ENCODE measurements around the gene ANP32A. TPM values are rescaled to one million over a fixed set of nuclear protein-coding genes. Genes with fewer than 3 reads are reported as not detected.
A peak's percentile ranks its signal among the peaks of the same experiment; 100 is the strongest.

The ANP32A gene
- total and polyA plus RNA-seq, 3 experiments from 2014 or later = 94.6 to 237 (median 233) TPM

DNA sequence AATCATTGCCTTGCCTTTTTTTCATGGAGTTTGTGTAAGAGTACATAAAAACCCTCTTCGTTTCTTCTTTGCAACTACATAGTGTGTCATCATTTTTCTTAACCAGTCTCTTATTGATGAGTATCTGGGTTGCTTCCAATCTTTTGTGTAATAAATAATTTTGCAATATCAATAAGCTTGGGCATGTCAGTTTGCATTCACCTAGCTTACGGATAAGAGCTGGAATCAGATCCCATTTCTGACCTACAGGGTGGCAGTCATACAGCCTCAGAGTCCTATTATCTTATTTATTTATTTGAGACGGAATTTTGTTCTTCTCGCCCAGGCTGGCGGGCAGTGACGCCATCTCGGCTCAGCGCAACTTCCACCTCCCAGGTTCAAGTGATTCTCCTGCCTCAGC, 18.3 kb downstream of the ANP32A start:
- Histone ChIP-seq H3K9me3 (ENCODE audit: low read length) (no peaks in the 10 kb centered on the region), H3K27me3 (ENCODE audit: insufficient read depth, low read length, poor library complexity, severe bottlenecking) (no peaks in the 10 kb centered on the region), H3K4me3 (ENCODE audit: low read length) (no peak overlapping the region), H3K36me3 (ENCODE audit: insufficient read depth, low read length) (no peaks in the 10 kb centered on the region), H3K27ac (ENCODE audit: low read depth, low read length) (no peak overlapping the region), H3K4me1 (ENCODE audit: insufficient read depth, low read length) (peaks cover 63% of the 10 kb centered on the region)
- H3K9me3 Mint-ChIP-seq = no peaks in the 10 kb centered on the region
- no peak overlapping the region for H3K4me3 Mint-ChIP-seq
- H3K4me1 Mint-ChIP-seq = peaks cover 83 to 96% (median 96%) of the 10 kb centered on the region in 3 donors
- no peak for DNase-seq
- ChIA-PET CTCF (no interaction called here), POLR2A (no interaction called here)
- H3K27me3 Mint-ChIP-seq = no peaks in the 10 kb centered on the region
- H3K36me3 Mint-ChIP-seq = peaks cover 0 to 37% (median 6%) of the 10 kb centered on the region in 3 donors
- peak overlapping the region in 5 of 8 donors; percentile 56 to 88 (median 71) for H3K27ac Mint-ChIP-seq

DNA sequence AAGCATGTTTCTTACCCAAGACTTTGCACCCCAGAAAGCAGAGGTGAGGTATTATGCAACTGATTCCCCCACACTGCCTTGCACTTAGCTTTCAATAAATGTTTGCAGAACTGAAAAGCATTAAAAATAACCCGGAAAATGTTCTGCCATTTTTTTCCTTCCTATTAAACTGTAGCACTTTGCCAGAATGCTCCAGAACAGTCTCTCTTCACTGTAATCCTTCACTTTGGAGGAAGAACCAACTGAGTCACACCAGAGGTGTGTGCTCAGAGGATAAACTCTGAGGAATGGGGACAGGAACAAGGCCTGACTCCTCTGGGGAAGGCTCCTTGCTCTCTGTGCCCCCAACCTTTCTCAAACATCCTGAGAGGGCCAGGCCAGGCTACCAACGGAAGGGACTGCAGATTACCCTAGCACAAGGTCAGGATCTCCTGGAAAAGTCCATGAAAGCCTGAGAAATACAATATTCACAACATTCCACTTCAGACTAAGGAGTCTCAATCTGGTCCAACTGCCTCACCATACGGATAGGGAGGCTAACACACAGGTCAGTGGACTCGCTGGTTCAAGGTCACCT, 19.0 kb downstream of the ANP32A start:
- H3K36me3 Mint-ChIP-seq = peaks cover 0 to 34% (median 6%) of the 10 kb centered on the region in 3 donors
- peaks cover 86 to 97% (median 96%) of the 10 kb centered on the region in 3 donors for H3K4me1 Mint-ChIP-seq
- no peaks in the 10 kb centered on the region for H3K27me3 ChIP-seq (ENCODE audit: insufficient read depth, low read length, poor library complexity, severe bottlenecking)
- H3K27ac ChIP-seq (ENCODE audit: low read depth, low read length) = no peak overlapping the region
- no peak for DNase-seq
- H3K9me3 Mint-ChIP-seq = no peaks in the 10 kb centered on the region
- no peaks in the 10 kb centered on the region for H3K27me3 Mint-ChIP-seq
- CTCF ChIA-PET = interaction anchor here (1.4 kb wide), 1 partner anchor 74 kb away, joined by 5 read pairs; no protein-coding TSS in a partner anchor
- H3K4me1 ChIP-seq (ENCODE audit: insufficient read depth, low read length) = peaks cover 63% of the 10 kb centered on the region
- no peak overlapping the region for H3K4me3 Mint-ChIP-seq
- POLR2A ChIA-PET = interaction anchor here (0.5 kb wide), 1 partner anchor 509 kb away, joined by 3 read pairs; no protein-coding TSS in a partner anchor
- H3K36me3 ChIP-seq (ENCODE audit: insufficient read depth, low read length) = no peaks in the 10 kb centered on the region
- H3K9me3 ChIP-seq (ENCODE audit: low read length) = no peaks in the 10 kb centered on the region
- H3K27ac Mint-ChIP-seq = peak overlapping the region in 6 of 8 donors; percentile 1 to 88 (median 62)
- H3K4me3 ChIP-seq (ENCODE audit: low read length) = no peak overlapping the region

DNA sequence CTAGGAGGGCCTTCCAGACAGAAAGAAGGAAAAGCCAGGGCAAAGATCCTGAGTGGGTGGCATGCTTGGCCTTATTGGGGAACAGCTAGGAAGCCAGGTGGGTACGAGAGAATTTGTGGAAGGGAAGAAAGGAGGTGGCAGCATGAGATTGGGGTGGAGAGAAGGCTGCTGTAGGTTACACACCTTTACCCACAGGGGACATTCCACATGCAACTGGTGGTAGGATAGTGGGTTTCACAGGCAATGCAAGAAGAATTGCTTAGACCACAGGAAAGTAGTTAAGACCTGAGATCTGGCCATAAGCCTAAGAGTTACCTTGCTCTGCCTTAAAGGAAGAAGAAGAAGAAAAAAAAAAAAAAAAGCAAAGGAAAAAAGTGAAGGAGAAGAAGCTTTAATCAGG, 19.8 kb downstream of the ANP32A start:
- H3K27me3 ChIP-seq (ENCODE audit: insufficient read depth, low read length, poor library complexity, severe bottlenecking) = no peaks in the 10 kb centered on the region
- peak overlapping the region in 2 of 7 donors; percentile 4 to 41 for H3K4me3 Mint-ChIP-seq
- no peak overlapping the region for H3K27ac ChIP-seq (ENCODE audit: low read depth, low read length)
- H3K27ac Mint-ChIP-seq = peak overlapping the region in 4 of 8 donors; percentile 77 to 88 (median 80)
- no peaks in the 10 kb centered on the region for H3K27me3 Mint-ChIP-seq
- no peaks in the 10 kb centered on the region for H3K9me3 Mint-ChIP-seq
- CTCF ChIA-PET = interaction anchor here (1.4 kb wide), 1 partner anchor 75 kb away, joined by 5 read pairs; no protein-coding TSS in a partner anchor
- H3K4me3 ChIP-seq (ENCODE audit: low read length) = no peak overlapping the region
- H3K4me1 ChIP-seq (ENCODE audit: insufficient read depth, low read length) = peaks cover 64% of the 10 kb centered on the region
- peaks cover 85 to 97% (median 96%) of the 10 kb centered on the region in 3 donors for H3K4me1 Mint-ChIP-seq
- no peaks in the 10 kb centered on the region for H3K36me3 ChIP-seq (ENCODE audit: insufficient read depth, low read length)
- DNase-seq = no peak
- peaks cover 0 to 29% (median 6%) of the 10 kb centered on the region in 3 donors for H3K36me3 Mint-ChIP-seq
- H3K9me3 ChIP-seq (ENCODE audit: low read length) = no peaks in the 10 kb centered on the region
- POLR2A ChIA-PET = no interaction called here

GRCh38 chr15:68798346-68799094, 22.2 kb downstream of the ANP32A start:
- no peak overlapping the region for H3K4me3 ChIP-seq (ENCODE audit: low read length)
- DNase-seq = no peak
- no peaks in the 10 kb centered on the region for H3K36me3 ChIP-seq (ENCODE audit: insufficient read depth, low read length)
- H3K27me3 ChIP-seq (ENCODE audit: insufficient read depth, low read length, poor library complexity, severe bottlenecking) = no peaks in the 10 kb centered on the region
- H3K27ac Mint-ChIP-seq = peak overlapping the region; percentile 38 to 88 (median 62)
- CTCF ChIA-PET = interaction anchor here (1.0 kb wide), 1 partner anchor 15 kb away, joined by 3 read pairs; no protein-coding TSS in a partner anchor
- peaks cover 78% of the 10 kb centered on the region for H3K4me1 ChIP-seq (ENCODE audit: insufficient read depth, low read length)
- H3K9me3 Mint-ChIP-seq = no peaks in the 10 kb centered on the region
- POLR2A ChIA-PET = no interaction called here
- H3K9me3 ChIP-seq (ENCODE audit: low read length) = no peaks in the 10 kb centered on the region
- peaks cover 87 to 97% (median 97%) of the 10 kb centered on the region in 3 donors for H3K4me1 Mint-ChIP-seq
- peaks cover 0 to 23% (median 2%) of the 10 kb centered on the region in 3 donors for H3K36me3 Mint-ChIP-seq
- H3K27ac ChIP-seq (ENCODE audit: low read depth, low read length) = no peak overlapping the region
- no peaks in the 10 kb centered on the region for H3K27me3 Mint-ChIP-seq
- peak overlapping the region in 3 of 7 donors; percentile 15 to 28 (median 22) for H3K4me3 Mint-ChIP-seq

DNA sequence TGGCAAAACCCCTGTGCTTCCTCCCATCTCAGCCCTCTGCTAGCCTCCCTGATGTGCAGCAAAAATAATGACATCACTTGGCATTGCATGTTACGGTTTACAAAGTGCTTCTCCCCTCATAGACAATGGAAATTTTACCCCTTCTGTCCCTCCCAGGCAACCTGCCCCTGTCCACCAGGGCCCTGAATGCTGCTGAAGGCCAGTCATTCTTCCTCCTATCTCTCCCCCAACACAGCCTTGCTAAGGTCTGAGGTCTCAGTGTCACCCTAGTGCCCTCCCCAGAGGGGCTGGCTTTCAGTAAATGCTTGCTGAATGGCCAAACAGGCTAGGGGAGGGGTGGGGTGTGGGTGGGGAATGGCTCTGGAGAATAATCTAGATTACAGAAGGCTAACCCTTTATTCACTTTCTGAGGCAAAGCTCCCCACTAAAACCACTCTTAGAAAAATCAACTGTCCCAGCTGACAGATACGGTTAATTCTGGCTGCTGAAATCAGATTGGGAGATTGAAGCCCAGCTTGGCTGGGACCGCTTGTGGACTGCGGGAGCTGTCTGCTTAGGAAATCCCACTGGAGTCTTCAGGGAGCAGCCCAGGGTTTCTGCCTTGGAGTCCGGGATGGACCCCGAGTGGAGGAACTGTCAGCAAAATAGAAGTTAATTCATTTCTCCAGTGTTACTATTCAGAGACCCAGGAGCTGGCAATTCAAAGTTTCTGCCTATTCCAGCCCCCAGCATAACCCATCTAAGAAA, 22.9 kb downstream of the ANP32A start:
- Histone ChIP-seq H3K4me3 (ENCODE audit: low read length) (no peak overlapping the region), H3K27me3 (ENCODE audit: insufficient read depth, low read length, poor library complexity, severe bottlenecking) (no peaks in the 10 kb centered on the region), H3K36me3 (ENCODE audit: insufficient read depth, low read length) (no peaks in the 10 kb centered on the region), H3K27ac (ENCODE audit: low read depth, low read length) (no peak overlapping the region), H3K4me1 (ENCODE audit: insufficient read depth, low read length) (peaks cover 81% of the 10 kb centered on the region), H3K9me3 (ENCODE audit: low read length) (no peaks in the 10 kb centered on the region)
- peak overlapping the region in 4 of 7 donors; percentile 40 to 71 (median 62) for H3K4me3 Mint-ChIP-seq
- no peaks in the 10 kb centered on the region for H3K9me3 Mint-ChIP-seq
- peaks cover 0 to 22% (median 3%) of the 10 kb centered on the region in 3 donors for H3K36me3 Mint-ChIP-seq
- peaks cover 88 to 97% (median 97%) of the 10 kb centered on the region in 3 donors for H3K4me1 Mint-ChIP-seq
- ChIA-PET POLR2A (no interaction called here), CTCF (interaction anchor here (1.0 kb wide), 1 partner anchor 16 kb away, joined by 3 read pairs; no protein-coding TSS in a partner anchor)
- H3K27ac Mint-ChIP-seq = peak overlapping the region; percentile 65 to 96 (median 88)
- DNase-seq = no peak
- H3K27me3 Mint-ChIP-seq = no peaks in the 10 kb centered on the region

GRCh38 chr15:68797191-68797590, 23.5 kb downstream of the ANP32A start:
- Histone ChIP-seq H3K36me3 (ENCODE audit: insufficient read depth, low read length) (no peaks in the 10 kb centered on the region), H3K27ac (ENCODE audit: low read depth, low read length) (no peak overlapping the region)
- CTCF ChIA-PET = no interaction called here

DNA sequence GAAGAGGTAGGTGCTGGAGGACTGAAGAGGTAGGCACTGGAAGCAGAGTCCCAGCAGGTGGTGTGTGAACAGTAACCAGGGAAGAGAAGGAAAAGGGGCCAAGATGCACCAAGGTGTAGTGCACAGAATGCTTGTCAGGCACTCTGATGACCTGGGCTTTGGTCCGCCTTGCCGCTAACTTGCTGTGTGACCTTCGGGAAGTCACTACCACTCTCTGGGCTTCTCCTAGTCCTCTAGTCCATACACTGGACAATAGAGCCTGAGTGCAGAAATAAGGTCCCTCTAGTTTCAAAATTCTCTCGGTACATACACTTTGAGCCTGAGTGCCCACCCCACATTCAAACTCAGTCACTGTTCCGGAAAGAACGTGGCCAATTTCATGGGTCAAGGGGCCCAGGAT, 24.1 kb downstream of the ANP32A start:
- peaks cover 0 to 22% (median 3%) of the 10 kb centered on the region in 3 donors for H3K36me3 Mint-ChIP-seq

More at GRCh38 chr15:68797191-68797590, 23.5 kb downstream of the ANP32A start:
- Mint-ChIP-seq H3K27ac (peak overlapping the region; percentile 65 to 96 (median 88)), H3K4me3 (peak overlapping the region in 4 of 7 donors; percentile 40 to 71 (median 62)), H3K9me3 (no peaks in the 10 kb centered on the region), H3K36me3 (peaks cover 0 to 22% (median 3%) of the 10 kb centered on the region in 3 donors), H3K4me1 (peaks cover 90 to 97% (median 97%) of the 10 kb centered on the region in 3 donors), H3K27me3 (no peaks in the 10 kb centered on the region)
- peaks cover 86% of the 10 kb centered on the region for H3K4me1 ChIP-seq (ENCODE audit: insufficient read depth, low read length)
- H3K9me3 ChIP-seq (ENCODE audit: low read length) = no peaks in the 10 kb centered on the region
- no peak overlapping the region for H3K4me3 ChIP-seq (ENCODE audit: low read length)
- no peak for DNase-seq
- no peaks in the 10 kb centered on the region for H3K27me3 ChIP-seq (ENCODE audit: insufficient read depth, low read length, poor library complexity, severe bottlenecking)
- POLR2A ChIA-PET = no interaction called here

More for the DNA sequence above, 24.1 kb downstream of the ANP32A start:
- Histone ChIP-seq H3K4me1 (ENCODE audit: insufficient read depth, low read length) (peaks cover 89% of the 10 kb centered on the region), H3K27ac (ENCODE audit: low read depth, low read length) (no peak overlapping the region), H3K36me3 (ENCODE audit: insufficient read depth, low read length) (no peaks in the 10 kb centered on the region), H3K9me3 (ENCODE audit: low read length) (no peaks in the 10 kb centered on the region), H3K4me3 (ENCODE audit: low read length) (no peak overlapping the region), H3K27me3 (ENCODE audit: insufficient read depth, low read length, poor library complexity, severe bottlenecking) (no peaks in the 10 kb centered on the region)
- Mint-ChIP-seq H3K27me3 (no peaks in the 10 kb centered on the region), H3K9me3 (no peaks in the 10 kb centered on the region), H3K4me3 (peak overlapping the region in 4 of 7 donors; percentile 17 to 70 (median 28)), H3K4me1 (peaks cover 90 to 97% (median 97%) of the 10 kb centered on the region in 3 donors), H3K27ac (peak overlapping the region; percentile 43 to 91 (median 83))
- DNase-seq = no peak
- ChIA-PET POLR2A (interaction anchor here (3.8 kb wide), 1 partner anchor 22 kb away, joined by 26 read pairs; no protein-coding TSS in a partner anchor), CTCF (interaction anchor here (3.1 kb wide), 1 partner anchor 13 kb away, joined by 15 read pairs; no protein-coding TSS in a partner anchor)
